ENCODE data around the gene THAP8.

GRCh38 chr19:35986664-35987570 lies 67.2 kb downstream of the THAP8 start:
- no peak for TF ChIP-seq POLR2AphosphoS5 (IDR thresholded peaks at IDR 0.05; ENCODE audit: low read depth, low read length)
- TF ChIP-seq TAF1 (IDR thresholded peaks at IDR 0.05; ENCODE audit: low read depth, low read length): no peak

Data from GM12891 (cell line).